HG03064 (cell line): ENCODE data around the gene PMF1.
"Not testable (repeated sequence)": the region's sequence is repeated elsewhere in the genome, so short reads cannot be mapped to it uniquely, and the experiment has no call there.

Experiments used
- ATAC-seq: cut with Tn5 transposase; IDR thresholded peaks from one replicate; pipeline ENCODE4 v1.9.1; 2021; ENCODE audit warnings: low read depth; ENCODE audit not compliant: unreplicated experiment

PMF1 gene

DNA sequence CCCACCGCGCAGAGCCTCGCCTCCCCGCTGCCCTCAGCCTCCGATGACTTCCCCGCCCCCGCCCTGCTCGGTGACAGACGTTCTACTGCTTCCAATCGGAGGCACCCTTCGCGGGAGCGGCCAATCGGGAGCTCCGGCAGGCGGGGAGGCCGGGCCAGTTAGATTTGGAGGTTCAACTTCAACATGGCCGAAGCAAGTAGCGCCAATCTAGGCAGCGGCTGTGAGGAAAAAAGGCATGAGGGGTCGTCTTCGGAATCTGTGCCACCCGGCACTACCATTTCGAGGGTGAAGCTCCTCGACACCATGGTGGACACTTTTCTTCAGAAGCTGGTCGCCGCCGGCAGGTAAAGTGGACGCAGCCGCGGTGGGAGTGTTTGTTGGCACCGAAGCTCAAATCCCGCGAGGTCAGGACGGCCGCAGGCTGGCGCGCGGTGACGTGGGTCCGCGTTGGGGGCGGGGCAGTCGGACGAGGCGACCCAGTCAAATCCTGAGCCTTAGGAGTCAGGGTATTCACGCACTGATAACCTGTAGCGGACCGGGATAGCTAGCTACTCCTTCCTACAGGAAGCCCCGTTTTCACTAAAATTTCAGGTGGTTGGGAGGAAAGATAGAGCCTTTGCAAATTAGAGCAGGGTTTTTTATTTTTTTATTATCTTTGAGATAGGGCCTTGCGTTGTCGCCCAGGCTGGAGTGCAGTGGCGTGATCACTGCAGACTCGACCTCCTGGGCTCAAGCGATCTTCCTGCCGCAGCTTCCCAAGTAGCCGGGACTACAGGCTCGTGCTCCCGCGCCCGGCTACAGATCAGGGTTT, at the start of gene PMF1:
Gene PMF1, plus strand, starts transcription at position 175 of the 811 bp plus-strand sequence. Its CDS starts 9 bp downstream, at position 184.
- peak; percentile 80 for ATAC-seq

DNA sequence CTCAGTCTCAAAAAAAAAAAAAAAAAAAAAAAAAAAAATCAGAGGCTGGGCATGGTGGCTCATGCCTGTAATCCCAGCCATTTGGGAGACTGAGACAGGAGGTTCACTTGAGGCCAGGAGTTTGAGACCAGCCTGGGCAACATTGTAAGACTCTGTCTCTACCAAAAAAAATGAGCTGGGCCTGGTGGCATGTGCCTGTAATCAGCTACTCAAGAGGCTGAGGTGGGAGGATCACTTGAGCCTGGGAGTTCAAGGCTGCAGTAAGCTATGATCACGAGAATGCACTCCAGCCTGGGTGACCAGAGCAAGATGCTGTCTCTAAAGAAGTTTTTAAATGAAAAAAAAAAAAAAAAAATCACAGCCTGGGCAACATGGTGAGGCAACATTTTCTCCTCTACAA, 49.1 kb upstream of the PMF1 start:
- ATAC-seq = no peak

DNA sequence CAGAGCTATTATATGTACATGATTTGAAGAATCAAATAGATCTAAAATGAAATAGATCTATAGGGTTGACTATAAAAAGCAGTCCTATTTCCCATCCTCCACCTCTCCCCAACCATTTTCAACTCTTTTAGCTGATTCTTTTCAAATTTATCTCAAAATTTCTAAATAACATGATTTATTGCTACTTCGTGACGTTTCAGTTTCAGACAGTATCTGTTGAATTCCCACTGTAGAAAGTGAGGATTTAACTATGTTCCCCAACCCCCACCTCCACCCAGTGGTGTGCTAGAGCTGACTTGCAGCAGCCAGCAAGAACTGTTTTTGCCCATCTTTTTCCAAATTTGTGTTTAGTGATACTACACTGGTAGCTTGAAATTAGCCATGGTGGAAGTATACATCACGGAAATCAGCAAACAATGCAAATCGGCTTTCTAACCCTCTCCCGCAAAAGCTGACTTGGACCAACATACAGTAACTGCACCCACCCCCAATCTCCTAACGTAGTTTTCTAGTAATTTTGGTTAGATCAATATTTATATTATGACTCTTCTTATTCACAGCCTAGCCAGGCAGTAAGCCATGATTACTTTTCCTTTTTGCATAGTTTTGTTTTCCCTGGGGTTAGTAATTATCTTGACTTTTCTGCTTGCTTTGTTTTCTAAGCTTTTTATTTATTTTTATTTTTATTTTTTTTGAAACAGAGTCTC, 48.5 kb upstream of the PMF1 start:
- no peak for ATAC-seq

GRCh38 chr1:156165083-156165482, 47.7 kb upstream of the PMF1 start:
- no peak for ATAC-seq

GRCh38 chr1:156167536-156167935, 45.3 kb upstream of the PMF1 start:
- ATAC-seq = no peak

DNA sequence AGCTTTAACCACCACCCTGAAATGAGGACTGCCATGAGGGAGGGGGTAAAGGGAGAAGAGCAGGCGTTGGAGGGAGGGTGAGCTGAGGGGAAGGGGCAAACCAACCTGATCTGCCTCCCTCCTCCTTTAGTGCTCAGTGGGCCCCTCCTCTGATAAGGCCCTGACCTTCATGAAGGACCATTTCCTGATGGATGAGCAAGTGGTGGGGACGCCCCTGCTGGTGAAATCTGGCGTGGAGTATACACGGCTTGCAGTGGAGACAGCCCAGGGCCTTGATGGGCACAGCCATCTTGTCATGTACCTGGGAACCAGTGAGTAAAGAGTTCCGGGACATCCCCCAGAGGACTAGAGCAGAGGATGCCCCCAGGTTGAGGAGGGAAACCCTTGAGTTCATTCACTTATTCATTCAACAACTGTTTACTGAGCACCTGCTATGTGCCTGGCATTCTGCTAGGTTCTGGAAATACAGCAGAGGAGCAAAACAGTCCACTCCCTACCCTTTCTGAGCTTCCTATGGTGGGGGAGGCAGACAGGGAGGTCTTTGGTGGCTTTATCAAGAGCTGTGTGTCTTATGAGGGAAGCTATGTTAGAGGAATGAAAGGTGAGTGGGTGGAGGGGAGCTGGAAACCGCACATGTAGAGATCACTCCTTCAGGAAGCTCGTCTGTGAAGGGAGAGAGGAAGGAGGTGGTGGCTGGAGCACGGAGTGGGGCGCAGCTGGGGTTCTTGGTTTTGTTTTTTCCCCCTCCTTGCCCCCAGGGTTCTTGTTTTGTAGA, 39.9 kb upstream of the PMF1 start:
- no peak for ATAC-seq

GRCh38 chr1:156176610-156177210, 36.1 kb upstream of the PMF1 start:
- no peak for ATAC-seq

DNA sequence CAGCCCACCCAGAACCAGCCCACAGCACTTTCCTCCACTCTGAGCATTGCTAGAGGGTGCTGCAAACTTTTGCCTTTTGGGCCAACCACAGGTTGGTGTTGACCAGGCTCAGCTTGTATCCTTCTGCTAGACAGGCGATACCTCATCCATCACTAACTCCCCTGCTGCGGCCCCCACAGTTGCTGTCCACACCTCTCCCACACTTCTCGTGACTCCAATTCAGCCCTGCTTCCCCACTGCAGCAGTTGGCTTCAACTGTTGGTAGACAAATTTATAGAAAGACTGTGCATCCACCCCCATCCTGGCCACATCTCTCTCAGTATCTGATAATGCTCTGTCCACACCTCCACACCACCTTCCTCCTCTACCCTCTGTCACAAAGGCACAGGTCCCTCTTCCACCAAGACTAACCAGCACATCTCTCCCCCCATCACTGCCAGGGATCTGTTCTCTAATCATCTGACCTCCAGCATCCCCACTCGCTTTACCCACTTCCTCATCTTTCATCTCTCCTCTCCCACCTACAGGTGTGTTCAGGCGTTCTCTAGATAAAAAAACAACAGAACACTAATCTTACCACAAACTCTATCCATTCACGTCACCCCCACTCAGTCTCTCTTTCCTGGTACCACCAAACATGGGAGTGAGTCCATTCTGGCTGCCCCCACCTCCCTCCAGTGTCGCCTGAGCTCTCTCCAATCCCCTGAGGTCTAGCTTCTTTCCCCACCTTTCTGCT, 34.7 kb upstream of the PMF1 start:
- no peak for ATAC-seq

DNA sequence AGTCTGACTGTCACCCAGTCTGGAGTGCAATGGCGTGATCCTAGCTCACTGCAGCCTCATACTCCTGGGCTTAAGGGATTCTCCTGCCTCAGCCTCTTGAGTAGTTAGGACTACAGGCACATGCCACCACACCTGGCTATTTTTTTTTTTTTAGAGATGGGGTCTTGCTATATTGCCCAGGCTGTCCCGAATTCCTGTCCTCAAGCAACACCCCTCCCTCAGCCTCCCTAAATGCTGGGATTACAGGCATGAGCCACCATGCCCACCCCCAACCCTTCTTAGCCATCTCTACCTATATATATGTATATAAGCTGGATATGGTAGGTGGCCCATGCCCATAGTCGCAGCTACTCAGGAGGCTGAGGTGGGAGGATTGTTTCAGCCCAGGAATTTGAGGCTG, 32.3 kb upstream of the PMF1 start:
- no peak for ATAC-seq

GRCh38 chr1:156181391-156181924, 31.3 kb upstream of the PMF1 start:
- not testable (repeated sequence) for ATAC-seq

DNA sequence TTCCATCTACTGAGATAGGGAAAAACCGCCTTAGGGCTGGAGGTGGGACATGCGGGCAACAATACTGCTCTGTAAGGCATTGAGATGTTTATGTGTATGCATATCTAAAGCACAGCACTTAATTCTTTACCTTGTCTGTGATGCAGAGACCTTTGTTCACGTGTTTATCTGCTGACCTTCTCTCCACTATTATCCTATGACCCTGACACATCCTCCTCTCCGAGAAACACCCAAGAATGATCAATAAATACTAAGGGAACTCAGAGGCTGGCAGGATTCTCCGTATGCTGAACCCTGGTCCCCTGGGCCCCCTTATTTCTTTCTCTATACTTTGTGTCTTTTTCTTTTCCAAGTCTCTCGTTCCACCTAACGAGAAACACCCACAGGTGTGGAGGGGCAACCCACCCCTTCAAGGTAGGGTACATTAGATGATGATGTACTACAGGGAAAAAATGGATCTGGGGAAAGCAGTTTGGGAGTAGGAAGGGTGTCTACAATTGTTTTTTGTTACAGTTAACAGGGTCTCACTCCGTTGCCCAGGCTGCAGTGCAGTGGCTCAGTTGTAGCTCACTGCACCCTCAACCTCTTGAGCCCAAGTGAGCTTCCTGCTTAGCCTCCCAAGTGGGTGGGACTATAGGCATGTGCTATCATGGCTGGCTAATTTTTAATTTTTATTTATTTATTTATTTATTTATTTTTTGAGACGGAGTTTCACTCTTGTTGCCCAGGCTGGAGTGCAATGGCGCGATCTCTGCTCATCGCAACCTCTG, 30.6 kb upstream of the PMF1 start:
- not testable (repeated sequence) for ATAC-seq

- not testable (repeated sequence) for ATAC-seq
Measured at GRCh38 chr1:156186347-156187177, 26.2 kb upstream of the PMF1 start.

GRCh38 chr1:156190265-156190664, 22.5 kb upstream of the PMF1 start:
- ATAC-seq = not testable (repeated sequence)

DNA sequence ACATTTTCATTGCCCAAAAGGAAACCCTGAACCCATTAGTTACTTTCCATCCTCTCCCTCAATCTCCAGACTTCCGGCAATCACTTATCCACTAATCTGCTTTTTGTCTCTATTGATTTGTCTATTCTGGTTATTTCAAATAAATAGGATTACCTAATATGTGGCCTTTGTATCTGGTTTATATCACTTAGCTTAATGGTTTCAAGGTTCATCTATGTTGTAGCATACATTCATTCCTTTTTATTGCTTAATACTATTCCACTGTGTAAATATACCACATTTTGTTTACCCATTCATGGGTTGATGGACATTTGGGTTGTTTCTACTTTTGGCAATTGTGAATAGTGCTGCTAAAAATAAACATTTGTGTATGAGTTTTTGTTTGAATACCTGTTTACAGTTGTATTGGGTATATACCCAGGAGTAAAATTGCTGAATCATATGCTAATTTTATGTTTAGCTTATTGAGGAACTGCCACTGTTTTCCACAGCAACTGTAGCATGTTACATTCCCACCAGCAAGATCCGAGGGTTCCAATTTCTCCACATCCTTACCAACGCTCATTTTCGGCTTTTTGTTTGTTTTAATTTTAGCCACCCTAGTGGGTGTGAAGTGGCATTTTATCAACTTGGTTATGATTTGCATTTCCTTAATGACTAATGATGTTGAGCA, 21.4 kb upstream of the PMF1 start:
- ATAC-seq = no peak

DNA sequence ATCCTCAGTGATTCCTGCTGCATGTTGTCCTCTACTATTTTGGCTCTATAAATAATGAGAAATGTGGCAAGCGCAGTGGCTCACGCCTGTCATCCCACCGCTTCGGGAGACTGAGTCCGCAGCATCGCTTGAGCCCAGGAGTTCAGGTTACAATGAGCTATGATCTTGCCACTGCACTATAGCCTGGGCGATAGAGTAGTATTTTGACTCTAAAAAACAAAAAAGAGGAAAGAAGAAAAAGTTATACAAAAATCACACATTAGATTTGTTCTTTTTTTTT, 19.7 kb upstream of the PMF1 start:
- ATAC-seq = no peak

DNA sequence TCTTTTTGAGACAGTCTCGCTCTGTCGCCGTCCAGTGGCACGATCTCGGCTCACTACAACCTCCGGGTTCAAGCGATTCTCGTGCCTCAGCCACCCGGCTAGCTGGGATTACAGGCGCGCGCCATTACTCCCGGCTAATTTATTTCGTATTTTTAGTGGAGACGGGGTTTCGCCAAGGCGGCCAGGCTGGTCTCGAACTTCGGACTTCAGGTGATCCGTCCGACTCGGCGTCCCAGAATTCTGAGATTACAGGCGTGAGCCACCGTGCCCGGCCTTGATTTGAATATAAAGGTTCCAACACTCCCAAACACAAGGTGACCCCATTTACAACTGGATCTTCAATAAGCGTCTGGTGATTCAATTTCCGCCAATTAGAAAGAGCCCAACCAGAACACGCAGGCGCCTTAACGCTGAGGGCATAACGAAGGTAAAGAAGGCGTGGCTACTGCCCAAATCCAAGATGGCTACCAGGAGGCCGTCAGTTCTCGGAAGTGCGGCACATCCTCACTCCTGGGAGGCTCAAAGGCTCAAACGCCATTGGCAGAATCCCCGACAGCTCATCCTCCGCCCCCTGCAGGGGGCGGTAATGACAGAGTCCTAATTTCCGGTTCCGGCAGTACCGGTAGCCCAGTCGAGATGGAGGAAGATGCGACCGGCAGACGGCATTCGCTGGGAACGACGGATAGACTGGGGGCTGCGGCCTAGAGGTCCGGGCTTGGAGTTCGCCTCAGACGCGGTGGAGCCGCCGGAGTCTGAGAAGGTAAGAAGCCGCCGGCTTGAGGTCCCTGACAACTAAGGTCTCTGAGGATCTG, 19.1 kb upstream of the PMF1 start, which contains the start of gene SLC25A44:
Gene SLC25A44, plus strand, starts transcription at position 617 of the 812 bp plus-strand sequence. CDS start 5,744 bp downstream, outside the sequence.
- ATAC-seq = peak; percentile 81

DNA sequence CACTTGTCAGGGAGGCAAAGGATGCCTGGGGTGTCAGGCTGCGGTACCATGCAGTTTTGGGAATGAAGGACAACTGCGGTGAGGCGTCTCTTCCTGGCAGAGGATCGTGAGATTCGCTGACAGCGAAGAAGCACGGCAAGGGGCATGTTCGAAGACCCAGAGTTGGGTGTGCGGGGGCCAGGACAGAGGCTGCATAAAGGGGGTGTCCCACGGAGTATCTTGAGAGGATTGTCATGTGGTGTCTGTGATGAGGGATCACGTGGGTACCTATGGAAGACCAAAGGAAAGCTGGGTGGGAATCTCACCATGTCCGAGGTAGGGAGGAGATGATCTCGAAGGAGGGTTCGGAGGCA, 18.5 kb upstream of the PMF1 start:
- no peak for ATAC-seq
